ENCODE results near the gene CXCR6. TPM values are rescaled to one million over a fixed set of nuclear protein-coding genes. Genes with fewer than 3 reads are reported as not detected.
A peak's percentile ranks its signal among the peaks of the same experiment; 100 is the strongest.

The CXCR6 gene
- total RNA-seq, 1 donor from 2014 or later, result not detected

DNA sequence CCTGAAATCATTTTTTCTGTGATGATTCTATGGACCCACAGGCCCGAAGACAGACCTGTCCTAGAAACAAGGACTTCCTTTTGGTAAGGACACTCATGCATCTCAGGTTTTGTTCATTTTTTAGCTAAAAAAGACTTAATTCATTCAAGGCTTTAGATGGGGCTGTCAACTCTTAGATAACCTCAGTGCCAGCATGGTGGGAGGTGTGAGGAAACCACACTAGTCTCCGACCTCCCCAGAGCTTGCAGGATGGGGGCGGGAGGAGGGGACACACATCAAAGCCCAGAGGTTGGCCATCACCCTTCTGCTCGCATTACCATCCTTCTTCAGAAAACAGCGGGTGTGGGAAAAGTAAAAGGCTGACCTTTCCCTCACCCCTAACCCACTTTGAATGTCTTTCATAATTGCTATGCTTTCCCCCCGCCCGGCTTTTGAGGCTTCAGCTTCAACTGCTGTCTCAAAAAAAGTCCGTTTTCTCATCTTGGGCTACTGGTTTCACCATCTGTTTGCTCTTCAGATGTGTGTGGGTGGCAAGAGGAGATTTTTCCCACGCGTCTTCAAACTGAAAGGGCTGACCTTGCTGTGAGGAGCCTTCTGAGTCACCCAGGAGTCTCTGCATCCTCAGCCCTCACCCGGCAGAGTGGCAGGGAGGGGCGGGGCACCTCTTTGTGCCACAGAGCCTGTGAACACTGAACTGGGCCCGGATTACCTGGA, 27.6 kb upstream of the CXCR6 start:
- no peak for DNase-seq (ENCODE audit: extremely low spot score, unreplicated experiment)
- TF ChIP-seq, protein P1, sequence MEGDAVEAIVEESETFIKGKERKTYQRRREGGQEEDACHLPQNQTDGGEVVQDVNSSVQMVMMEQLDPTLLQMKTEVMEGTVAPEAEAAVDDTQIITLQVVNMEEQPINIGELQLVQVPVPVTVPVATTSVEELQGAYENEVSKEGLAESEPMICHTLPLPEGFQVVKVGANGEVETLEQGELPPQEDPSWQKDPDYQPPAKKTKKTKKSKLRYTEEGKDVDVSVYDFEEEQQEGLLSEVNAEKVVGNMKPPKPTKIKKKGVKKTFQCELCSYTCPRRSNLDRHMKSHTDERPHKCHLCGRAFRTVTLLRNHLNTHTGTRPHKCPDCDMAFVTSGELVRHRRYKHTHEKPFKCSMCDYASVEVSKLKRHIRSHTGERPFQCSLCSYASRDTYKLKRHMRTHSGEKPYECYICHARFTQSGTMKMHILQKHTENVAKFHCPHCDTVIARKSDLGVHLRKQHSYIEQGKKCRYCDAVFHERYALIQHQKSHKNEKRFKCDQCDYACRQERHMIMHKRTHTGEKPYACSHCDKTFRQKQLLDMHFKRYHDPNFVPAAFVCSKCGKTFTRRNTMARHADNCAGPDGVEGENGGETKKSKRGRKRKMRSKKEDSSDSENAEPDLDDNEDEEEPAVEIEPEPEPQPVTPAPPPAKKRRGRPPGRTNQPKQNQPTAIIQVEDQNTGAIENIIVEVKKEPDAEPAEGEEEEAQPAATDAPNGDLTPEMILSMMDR (IDR thresholded peaks at IDR 0.05), result no peak
- Mint-ChIP-seq H3K36me3 (ENCODE audit: unreplicated experiment) (peaks cover 11% of the 10 kb centered on the region), H3K27me3 (ENCODE audit: unreplicated experiment) (no peaks in the 10 kb centered on the region), H3K27ac (ENCODE audit: unreplicated experiment) (peak overlapping the region; percentile 42), H3K4me1 (ENCODE audit: unreplicated experiment) (peaks cover 20% of the 10 kb centered on the region), H3K9me3 (ENCODE audit: unreplicated experiment) (no peaks in the 10 kb centered on the region), H3K4me3 (ENCODE audit: unreplicated experiment) (no peak overlapping the region)

DNA sequence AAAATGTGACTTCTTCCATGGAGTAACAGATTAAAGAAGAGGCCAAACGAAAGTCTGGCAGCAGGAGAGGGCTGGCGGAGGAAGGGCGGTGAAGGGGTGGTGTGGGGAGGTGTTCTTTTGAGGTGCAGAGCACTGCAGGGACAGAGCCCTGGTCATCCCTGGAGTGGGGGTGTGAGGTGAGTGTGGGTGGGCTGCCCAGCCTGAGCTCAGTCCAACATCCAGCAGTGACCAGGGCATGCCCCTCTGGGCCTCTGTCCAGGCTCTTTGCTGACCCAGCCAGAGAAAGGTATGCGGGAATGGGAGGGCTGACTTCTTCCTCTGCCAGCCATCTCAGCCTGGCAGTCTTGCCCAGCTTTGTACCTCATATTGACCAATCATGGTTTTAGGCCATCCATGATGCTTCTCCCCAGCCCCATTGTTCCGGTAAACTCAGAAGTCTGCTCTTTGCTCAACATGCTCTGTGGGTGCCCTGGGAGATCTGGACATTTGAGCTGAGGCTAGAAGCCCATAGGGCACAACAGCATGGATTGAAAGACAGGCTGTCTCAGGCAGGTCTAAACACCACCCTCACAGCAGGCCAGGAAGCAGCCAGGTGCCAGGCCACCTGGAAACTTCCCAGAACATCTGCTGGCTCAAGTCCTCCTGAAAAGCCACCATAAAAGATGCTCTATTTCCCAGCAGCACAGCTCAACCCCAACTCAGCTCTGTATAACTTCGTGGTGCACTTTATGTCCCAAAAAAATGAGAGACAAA, 25.9 kb upstream of the CXCR6 start:
- Mint-ChIP-seq H3K36me3 (ENCODE audit: unreplicated experiment) (peaks cover 20% of the 10 kb centered on the region), H3K9me3 (ENCODE audit: unreplicated experiment) (no peaks in the 10 kb centered on the region), H3K4me3 (ENCODE audit: unreplicated experiment) (no peak overlapping the region), H3K4me1 (ENCODE audit: unreplicated experiment) (peaks cover 20% of the 10 kb centered on the region), H3K27ac (ENCODE audit: unreplicated experiment) (no peak overlapping the region), H3K27me3 (ENCODE audit: unreplicated experiment) (no peaks in the 10 kb centered on the region)
- TF ChIP-seq, protein P1 (IDR thresholded peaks at IDR 0.05), result no peak
- no peak for DNase-seq (ENCODE audit: extremely low spot score, unreplicated experiment)

DNA sequence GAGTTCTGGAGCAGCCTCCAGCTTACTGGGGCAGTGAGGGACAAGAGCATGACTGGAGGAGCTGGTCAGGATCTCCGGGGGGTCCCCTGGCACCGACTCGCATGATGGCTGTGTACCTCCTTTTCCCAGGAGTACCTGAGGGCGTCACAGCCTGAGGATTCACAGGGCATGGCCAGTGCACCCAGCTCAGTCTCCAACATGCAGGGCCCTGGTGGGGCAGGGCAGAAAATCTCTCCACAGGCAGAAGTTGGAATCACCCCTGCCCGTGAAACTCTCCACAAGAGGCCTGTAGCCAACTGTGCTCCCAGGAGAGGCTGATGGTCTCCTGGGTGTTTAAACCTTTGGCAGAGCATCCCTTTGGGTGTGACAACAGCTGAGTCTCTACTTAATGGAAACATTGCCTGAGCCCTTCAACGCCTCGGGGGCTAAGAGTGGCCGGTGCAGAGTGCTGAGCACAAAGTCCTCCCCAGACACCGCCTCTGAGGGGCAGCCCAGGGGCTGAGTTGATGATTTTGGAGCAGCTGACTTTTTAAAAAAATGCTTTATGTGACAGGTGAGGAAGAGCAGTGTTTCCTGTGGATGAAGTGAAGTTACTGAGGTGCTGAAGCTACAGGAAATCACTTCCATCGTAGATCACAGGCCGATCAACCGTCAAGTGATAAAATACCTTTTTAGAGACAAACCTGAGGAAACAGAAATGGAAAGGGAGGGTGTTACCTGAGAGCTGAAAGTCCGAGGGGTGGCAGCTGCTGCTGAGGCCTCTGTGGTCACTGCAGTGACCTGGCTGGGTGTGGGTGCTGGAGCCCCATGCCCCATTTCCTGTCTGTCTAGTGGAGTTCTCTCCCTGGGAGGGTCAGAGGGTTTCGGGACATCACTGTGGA, 21.9 kb upstream of the CXCR6 start:
- TF ChIP-seq, protein P1 (IDR thresholded peaks at IDR 0.05), result no peak
- Mint-ChIP-seq H3K4me1 (ENCODE audit: unreplicated experiment) (peaks cover 5% of the 10 kb centered on the region), H3K36me3 (ENCODE audit: unreplicated experiment) (peaks cover 33% of the 10 kb centered on the region), H3K27me3 (ENCODE audit: unreplicated experiment) (no peaks in the 10 kb centered on the region), H3K27ac (ENCODE audit: unreplicated experiment) (no peak overlapping the region), H3K4me3 (ENCODE audit: unreplicated experiment) (no peak overlapping the region), H3K9me3 (ENCODE audit: unreplicated experiment) (no peaks in the 10 kb centered on the region)
- no peak for DNase-seq (ENCODE audit: extremely low spot score, unreplicated experiment)

DNA sequence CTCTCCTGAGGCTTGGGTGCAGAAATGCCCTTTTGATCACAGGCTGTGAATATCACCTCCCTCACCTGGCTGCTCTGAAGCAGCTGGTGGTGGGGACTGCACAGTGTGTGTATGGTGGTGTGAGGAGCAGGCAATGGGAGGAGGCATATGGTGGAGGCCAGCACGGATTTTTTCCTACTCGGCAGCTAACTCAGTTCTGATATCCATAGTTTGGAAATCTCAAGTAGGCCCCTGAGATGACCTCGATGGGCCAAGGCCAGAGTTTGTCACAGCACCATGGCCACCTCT, 21.3 kb upstream of the CXCR6 start:
- no peak overlapping the region for H3K4me3 Mint-ChIP-seq (ENCODE audit: unreplicated experiment)
- H3K9me3 Mint-ChIP-seq (ENCODE audit: unreplicated experiment), result no peaks in the 10 kb centered on the region
- no peaks in the 10 kb centered on the region for H3K27me3 Mint-ChIP-seq (ENCODE audit: unreplicated experiment)
- H3K4me1 Mint-ChIP-seq (ENCODE audit: unreplicated experiment), result peaks cover 4% of the 10 kb centered on the region
- H3K36me3 Mint-ChIP-seq (ENCODE audit: unreplicated experiment), result peaks cover 34% of the 10 kb centered on the region
- no peak overlapping the region for H3K27ac Mint-ChIP-seq (ENCODE audit: unreplicated experiment)
- no peak for DNase-seq (ENCODE audit: extremely low spot score, unreplicated experiment)
- TF ChIP-seq, protein P1 (IDR thresholded peaks at IDR 0.05), result no peak

Data from osteocyte (in vitro differentiated cells).